Astrocyte (in vitro differentiated cells and primary cell): ENCODE results near the gene ARHGEF11.

Experiments
- CTCF ChIP-seq: IDR thresholded peaks from 2 replicates; pipeline ENCODE4 v1.5.1; 2011; ENCODE audit warnings: low read depth, mild to moderate bottlenecking, inconsistent platforms, low read length, moderate library complexity; ENCODE audit not compliant: insufficient read depth
- EZH2 ChIP-seq: IDR thresholded peaks from 2 replicates; pipeline ENCODE4 v1.6.1; 2012; ENCODE audit warnings: mild to moderate bottlenecking, low read length, inconsistent platforms; ENCODE audit not compliant: insufficient read depth

GRCh38 chr1:156913809-156914387 is 131.6 kb downstream of the ARHGEF11 start:
- TF ChIP-seq CTCF (no peak), EZH2 (no peak)
